PC-9 (cell line): Measurements from ENCODE around the gene PSMD14. TPM values are rescaled to one million over a fixed set of nuclear protein-coding genes. Genes with fewer than 3 reads are reported as not detected.
"Not testable (repeated sequence)": the region's sequence is repeated elsewhere in the genome, so short reads cannot be mapped to it uniquely, and the experiment has no call there.

ENCODE experiments used
- BruUV-seq: library from RNA; stranded (reverse); fragments of 400-500 nt; replicated peaks from 2 replicates; lab custom pipeline; 2021; lab: Mats Ljungman, UMichigan
- CTCF ChIA-PET: fragments of 300-600 bp; sonication (Branson Sonifier 250); formaldehyde crosslinking; loops from one replicate; lab custom pipeline; 2022; ENCODE audit warnings: antibody characterized with exemption; lab: Charles Lee
- POLR2A ChIA-PET: fragments of 300-600 bp; sonication (Branson Sonifier 250); formaldehyde crosslinking; loops from one replicate; lab custom pipeline; 2022; ENCODE audit warnings: antibody characterized with exemption; ENCODE audit not compliant: unreplicated experiment; lab: Charles Lee
- DNase-seq, 2 experiments: peaks; one replicate each; pipeline versions ENCODE4 v3.0.0 to v3.0.0-alpha.2; 2015 to 2022; ENCODE audit warnings: mixed read lengths in 1 of 2
- H2AFZ ChIP-seq: fragments of 200-600 bp; sonication (generic); 2 replicates; pipeline ENCODE4 v1.8.1; 2017; ENCODE audit warnings: antibody characterized with exemption
- H3F3A ChIP-seq: fragments of 200-600 bp; sonication (generic); 2 replicates; pipeline ENCODE4 v1.8.1; 2017; ENCODE audit warnings: antibody characterized with exemption, mild to moderate bottlenecking, low read depth; ENCODE audit not compliant: insufficient read depth
- H3K27ac ChIP-seq: fragments of 200-600 bp; sonication (generic); 2 replicates; pipeline ENCODE4 v1.6.1; 2016; ENCODE audit warnings: mixed run types
- H3K27me3 ChIP-seq: fragments of 200-600 bp; sonication (generic); 2 replicates; pipeline ENCODE4 v1.6.1; 2016; ENCODE audit warnings: low read depth, mixed run types; ENCODE audit not compliant: insufficient read depth
- H3K36me3 ChIP-seq: fragments of 200-600 bp; sonication (generic); 2 replicates; pipeline ENCODE4 v1.6.1; 2016; ENCODE audit warnings: low read depth, mixed run types
- H3K4me1 ChIP-seq: fragments of 200-600 bp; sonication (generic); replicated peaks from 2 replicates; pipeline ENCODE4 v1.6.1; 2016; ENCODE audit warnings: mixed run types; ENCODE audit not compliant: insufficient read depth
- H3K4me2 ChIP-seq: fragments of 200-600 bp; sonication (generic); 2 replicates; pipeline ENCODE4 v1.6.1; 2017; ENCODE audit warnings: mixed run types
- H3K4me3 ChIP-seq: fragments of 200-600 bp; sonication (generic); 2 replicates; pipeline ENCODE4 v1.6.1; 2016; ENCODE audit warnings: mixed run types
- H3K79me2 ChIP-seq: fragments of 200-600 bp; sonication (generic); 2 replicates; pipeline ENCODE4 v1.6.1; 2017; ENCODE audit warnings: low read depth, mixed run types
- H3K9me2 ChIP-seq: fragments of 200-600 bp; sonication (generic); 2 replicates; pipeline ENCODE4 v1.8.1; 2017; ENCODE audit warnings: mild to moderate bottlenecking; ENCODE audit not compliant: insufficient read depth
- H3K9me3 ChIP-seq: fragments of 200-600 bp; sonication (generic); 2 replicates; pipeline ENCODE4 v1.8.1; 2016; ENCODE audit warnings: low read depth; ENCODE audit not compliant: insufficient read depth
- H4K20me1 ChIP-seq: fragments of 200-600 bp; sonication (generic); 2 replicates; pipeline ENCODE4 v1.8.1; 2017; ENCODE audit not compliant: insufficient read depth
- CTCF ChIP-seq: fragments of 200-600 bp; sonication (generic); conservative IDR thresholded peaks from 2 replicates; pipeline ENCODE4 v1.6.1; 2017; ENCODE audit warnings: mixed run types, antibody characterized with exemption, mild to moderate bottlenecking, moderate library complexity
- EZH2 ChIP-seq: fragments of 200-600 bp; sonication (generic); IDR thresholded peaks from 2 replicates; pipeline ENCODE4 v1.8.0; 2017; ENCODE audit warnings: antibody characterized with exemption, low read depth
- intact Hi-C: fragments of 100-400 bp; cut with micrococcal nuclease; formaldehyde crosslinking; loops from one replicate; pipeline ENCODE4 v1.10.0; 2022; ENCODE audit not compliant: unreplicated experiment
- total RNA-seq: library from RNA; stranded (reverse); gene quantifications from 2 replicates; pipeline ENCODE4 v1.2.3, GENCODE V29; 2021

The PSMD14 gene
- total RNA-seq, 1 experiment from 2014 or later = 58.8 TPM

- H3K79me2 ChIP-seq = no peaks in the 10 kb centered on the region
- CTCF ChIA-PET = no interaction called here
- no peaks in the 10 kb centered on the region; the same call in 1 of the 2 replicates for H3K9me3 ChIP-seq
- H3K36me3 ChIP-seq = no peaks in the 10 kb centered on the region
- no peaks in the 10 kb centered on the region for H3F3A ChIP-seq
- no peak overlapping the region for H2AFZ ChIP-seq
- TF ChIP-seq CTCF = peak; percentile 74
- TF ChIP-seq EZH2 = no peak
- POLR2A ChIA-PET = no interaction called here
- no peaks in the 10 kb centered on the region for H3K4me1 ChIP-seq
- no peaks in the 10 kb centered on the region for H3K27me3 ChIP-seq
- DNase-seq = peak in 1 of 2 experiments; percentile 41
- H4K20me1 ChIP-seq = no peaks in the 10 kb centered on the region
- H3K27ac ChIP-seq = no peak overlapping the region
- no peaks in the 10 kb centered on the region for H3K9me2 ChIP-seq
- H3K4me2 ChIP-seq = no peak overlapping the region
- intact Hi-C loops = loop anchor here (5.0 kb wide), 1 partner anchor 51 kb away; no protein-coding TSS in a partner anchor
- no peak overlapping the region for H3K4me3 ChIP-seq
- BruUV-seq = no TSS peak
Measured at GRCh38 chr2:161273038-161273760, 35.0 kb upstream of the PSMD14 start.

DNA sequence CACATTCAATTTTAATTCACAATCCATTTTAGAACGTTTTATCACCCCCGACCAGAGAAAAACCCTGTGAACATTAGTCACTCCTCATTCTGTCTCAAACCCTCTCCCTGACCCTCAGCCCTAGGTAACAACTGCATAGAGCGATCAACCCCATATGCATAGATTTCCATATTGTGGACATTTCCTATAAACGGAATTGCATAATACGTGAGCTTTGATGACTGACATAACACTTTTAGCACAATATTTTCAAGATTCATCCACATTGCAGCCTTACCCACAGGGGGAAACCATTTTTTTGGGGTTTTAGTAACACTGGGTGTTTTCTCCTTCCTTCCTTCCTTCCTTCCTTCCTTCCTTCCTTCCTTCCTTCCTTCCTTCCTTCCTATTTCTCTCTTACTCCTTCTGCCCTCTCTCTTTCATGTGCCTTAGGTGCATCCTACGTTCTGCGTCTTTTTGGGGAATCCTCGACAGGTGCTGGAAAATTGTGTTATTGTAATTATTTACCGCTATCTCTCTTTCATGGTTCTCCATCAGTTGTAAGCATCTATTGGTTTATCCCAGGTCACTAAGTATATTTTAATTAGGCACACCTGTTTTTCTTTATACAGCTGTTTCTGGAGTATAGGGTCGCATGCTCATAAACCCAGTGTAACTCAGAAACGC is 29.5 kb upstream of the PSMD14 start:
- H3K9me3 ChIP-seq, H3K36me3 ChIP-seq, H3K4me2 ChIP-seq, H4K20me1 ChIP-seq, H3K4me3 ChIP-seq, intact Hi-C loops, CTCF ChIA-PET, H3K4me1 ChIP-seq, H3K27ac ChIP-seq, H3F3A ChIP-seq, H3K79me2 ChIP-seq, H2AFZ ChIP-seq, POLR2A ChIA-PET, H3K27me3 ChIP-seq, H3K9me2 ChIP-seq, BruUV-seq, DNase-seq: not testable (repeated sequence)

- intact Hi-C loops, H3K9me2 ChIP-seq, H3K4me2 ChIP-seq, H3K79me2 ChIP-seq, H3F3A ChIP-seq, H2AFZ ChIP-seq, H3K9me3 ChIP-seq, H3K4me3 ChIP-seq, H3K36me3 ChIP-seq, DNase-seq, BruUV-seq, H3K27me3 ChIP-seq, POLR2A ChIA-PET, H3K4me1 ChIP-seq, CTCF ChIA-PET, H4K20me1 ChIP-seq, H3K27ac ChIP-seq: not testable (repeated sequence)
Measured at GRCh38 chr2:161279230-161279815, 28.9 kb upstream of the PSMD14 start.

DNA sequence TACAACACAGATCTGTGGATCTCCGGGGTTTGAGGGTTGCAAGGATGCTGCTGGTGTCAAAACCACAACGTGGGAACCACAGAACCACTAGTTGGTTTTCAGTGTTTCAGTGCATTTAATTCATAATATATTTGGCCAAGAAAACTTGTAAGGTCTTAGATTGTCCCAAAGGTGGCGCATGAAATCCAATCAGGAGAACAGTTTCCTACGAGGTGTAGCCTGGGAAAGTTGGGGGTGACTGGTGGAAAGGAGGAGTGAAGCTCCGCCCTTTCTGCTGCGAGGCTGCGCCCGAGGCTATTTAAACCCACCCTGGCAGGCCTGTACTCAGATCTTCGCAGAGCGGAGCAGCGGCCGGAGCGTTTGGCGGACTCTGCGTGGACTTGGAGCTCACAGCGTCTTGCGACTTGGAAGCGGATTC is 27.3 kb upstream of the PSMD14 start:
- H3K79me2 ChIP-seq, H3K9me2 ChIP-seq, CTCF ChIA-PET, H3K9me3 ChIP-seq, H3K4me1 ChIP-seq, H3K4me2 ChIP-seq, H3F3A ChIP-seq, BruUV-seq, H3K4me3 ChIP-seq, DNase-seq, H2AFZ ChIP-seq, H4K20me1 ChIP-seq, POLR2A ChIA-PET, H3K36me3 ChIP-seq, intact Hi-C loops, H3K27me3 ChIP-seq, H3K27ac ChIP-seq: not testable (repeated sequence)

- CTCF ChIA-PET, H3K9me2 ChIP-seq, intact Hi-C loops, H3K27me3 ChIP-seq, H3K9me3 ChIP-seq, BruUV-seq, H4K20me1 ChIP-seq, H3K4me1 ChIP-seq, H3K36me3 ChIP-seq, DNase-seq, H3K79me2 ChIP-seq, H2AFZ ChIP-seq, H3K4me3 ChIP-seq, H3F3A ChIP-seq, H3K4me2 ChIP-seq, H3K27ac ChIP-seq, POLR2A ChIA-PET: not testable (repeated sequence)
Measured at GRCh38 chr2:161281615-161282310, 26.5 kb upstream of the PSMD14 start.

- BruUV-seq, H4K20me1 ChIP-seq, H3K79me2 ChIP-seq, POLR2A ChIA-PET, H3K9me2 ChIP-seq, H3F3A ChIP-seq, DNase-seq, H3K4me1 ChIP-seq, H3K9me3 ChIP-seq, H3K4me3 ChIP-seq, H3K27me3 ChIP-seq, H3K36me3 ChIP-seq, H2AFZ ChIP-seq, H3K4me2 ChIP-seq, intact Hi-C loops, H3K27ac ChIP-seq, CTCF ChIA-PET: not testable (repeated sequence)
Measured at GRCh38 chr2:161282311-161282644, 25.9 kb upstream of the PSMD14 start.
